IMR-90 (cell line): ENCODE results near the gene KLC1. TPM values are rescaled to one million over a fixed set of nuclear protein-coding genes. Genes with fewer than 3 reads are reported as not detected.

ENCODE experiments used
- ATAC-seq: fragments of 200-7000 bp; cut with Tn5 transposase; 2 replicates; pipeline ENCODE4 v1.9.1; 2020; ENCODE audit warnings: low read depth, mild to moderate bottlenecking, moderate library complexity
- BruUV-seq: library from RNA; stranded (reverse); fragments of 400-500 nt; replicated peaks from 2 replicates; lab custom pipeline; 2021; lab: Mats Ljungman, UMichigan
- CTCF ChIA-PET: fragments of 300-600 bp; formaldehyde crosslinking; extraction: SDS; loops from one replicate; lab custom pipeline; 2021; ENCODE audit warnings: antibody characterized with exemption; lab: Yijun Ruan, JAX
- POLR2A ChIA-PET: fragments of 300-600 bp; sonication (Branson Sonifier 250); formaldehyde crosslinking; loops from one replicate; lab custom pipeline; 2022; ENCODE audit warnings: antibody characterized with exemption; ENCODE audit not compliant: unreplicated experiment; lab: Charles Lee
- DNase-seq: peaks from one replicate; pipeline ENCODE4 v3.0.0; 2013
- H2AFZ ChIP-seq: replicated peaks from 2 replicates; pipeline ENCODE3; 2013; ENCODE audit warnings: low read length, mild to moderate bottlenecking; ENCODE audit not compliant: poor library complexity
- H2AK5ac ChIP-seq: 2 replicates; pipeline ENCODE4 v1.6.1; 2013; ENCODE audit warnings: low read depth, low read length, inconsistent platforms
- H2AK9ac ChIP-seq: replicated peaks from 2 replicates; pipeline ENCODE3; 2013; ENCODE audit warnings: mild to moderate bottlenecking, low read depth, low read length, moderate library complexity; ENCODE audit not compliant: poor library complexity
- H2BK120ac ChIP-seq: 2 replicates; pipeline ENCODE4 v1.6.1; 2013; ENCODE audit warnings: low read depth, low read length, inconsistent platforms
- H2BK15ac ChIP-seq: 3 replicates; pipeline ENCODE4 v1.6.1; 2013; ENCODE audit warnings: low read depth, low read length, inconsistent platforms
- H2BK20ac ChIP-seq: 2 replicates; pipeline ENCODE4 v1.6.1; 2013; ENCODE audit warnings: low read depth, mild to moderate bottlenecking, inconsistent platforms, low read length, moderate library complexity
- H2BK5ac ChIP-seq: 2 replicates; pipeline ENCODE4 v1.6.1; 2013; ENCODE audit warnings: mild to moderate bottlenecking, low read depth, low read length, inconsistent platforms; ENCODE audit not compliant: poor library complexity, severe bottlenecking
- H3K14ac ChIP-seq: replicated peaks from 2 replicates; pipeline ENCODE4 v1.6.1; 2013; ENCODE audit warnings: low read depth, low read length, inconsistent platforms
- H3K18ac ChIP-seq: 2 replicates; pipeline ENCODE4 v1.6.1; 2013; ENCODE audit warnings: low read depth, low read length, control low read depth
- H3K23ac ChIP-seq: 2 replicates; pipeline ENCODE4 v1.6.1; 2013; ENCODE audit warnings: low read depth, low read length, inconsistent platforms
- H3K27ac ChIP-seq: 2 replicates; pipeline ENCODE4 v1.5.1; 2013; ENCODE audit warnings: mild to moderate bottlenecking, control low read depth, low read length; ENCODE audit not compliant: insufficient read depth
- H3K27me3 ChIP-seq: 2 replicates; pipeline ENCODE4 v1.6.1; 2013; ENCODE audit warnings: low read length; ENCODE audit not compliant: control insufficient read depth, insufficient read depth
- H3K36me3 ChIP-seq: 2 replicates; pipeline ENCODE4 v1.6.1; 2013; ENCODE audit warnings: low read length, mixed read lengths; ENCODE audit not compliant: control insufficient read depth, insufficient read depth
- H3K4ac ChIP-seq: 2 replicates; pipeline ENCODE4 v1.6.1; 2013; ENCODE audit warnings: low read depth, low read length, inconsistent platforms
- H3K4me1 ChIP-seq: 2 replicates; pipeline ENCODE4 v1.6.1; 2013; ENCODE audit warnings: low read length, mixed read lengths; ENCODE audit not compliant: control insufficient read depth, insufficient read depth
- H3K4me2 ChIP-seq: 2 replicates; pipeline ENCODE4 v1.6.1; 2013; ENCODE audit warnings: low read depth, mild to moderate bottlenecking, control low read depth, low read length, moderate library complexity
- H3K4me3 ChIP-seq: 2 replicates; pipeline ENCODE4 v1.5.1; 2013; ENCODE audit warnings: low read depth, mild to moderate bottlenecking, control low read depth, low read length, moderate library complexity; ENCODE audit not compliant: insufficient read depth
- H3K56ac ChIP-seq: 2 replicates; pipeline ENCODE4 v1.6.1; 2013; ENCODE audit warnings: low read length, inconsistent platforms; ENCODE audit not compliant: insufficient read depth; ENCODE audit errors: extremely low read depth
- H3K79me1 ChIP-seq, 2 experiments: 2 replicates each; pipeline ENCODE4 v1.6.1; 2013; ENCODE audit warnings: low read length in 2 of 2, inconsistent platforms in 1 of 2, low read depth in 1 of 2
- H3K9ac ChIP-seq: 2 replicates; pipeline ENCODE4 v1.6.1; 2013; ENCODE audit warnings: low read depth, low read length, control low read depth
- H3K9me1 ChIP-seq: 2 replicates; pipeline ENCODE4 v1.6.1; 2013; ENCODE audit warnings: low read length, inconsistent platforms; ENCODE audit not compliant: insufficient read depth
- H3K9me3 ChIP-seq: 2 replicates; pipeline ENCODE4 v1.6.1; 2013; ENCODE audit warnings: low read length; ENCODE audit not compliant: control insufficient read depth, insufficient read depth
- H4K20me1 ChIP-seq: 2 replicates; pipeline ENCODE4 v1.6.1; 2013; ENCODE audit warnings: low read length, inconsistent platforms; ENCODE audit not compliant: insufficient read depth
- H4K5ac ChIP-seq: 2 replicates; pipeline ENCODE4 v1.6.1; 2013; ENCODE audit warnings: mild to moderate bottlenecking, low read depth, low read length, control low read depth
- H4K8ac ChIP-seq, 2 experiments: 2 replicates each; pipeline ENCODE4 v1.6.1; 2013; ENCODE audit warnings: low read depth in 2 of 2, low read length in 2 of 2, control low read depth in 1 of 2, inconsistent platforms in 1 of 2
- H4K91ac ChIP-seq: 2 replicates; pipeline ENCODE4 v1.6.1; 2013; ENCODE audit warnings: low read depth, low read length, inconsistent platforms; ENCODE audit not compliant: insufficient read depth
- BHLHE40 ChIP-seq: fragments of 150-350 bp; IDR thresholded peaks from 2 replicates; pipeline ENCODE4 v1.6.1; 2016; ENCODE audit warnings: mild to moderate bottlenecking, low read depth, low read length
- CEBPB ChIP-seq: IDR thresholded peaks from 2 replicates; pipeline ENCODE4 v1.6.1; 2012; ENCODE audit warnings: low read depth, low read length, improper control_type of control experiment
- FOS ChIP-seq: fragments of 150-350 bp; IDR thresholded peaks from 2 replicates; pipeline ENCODE4 v1.6.1; 2016; ENCODE audit warnings: low read depth, low read length
- MAFK ChIP-seq: IDR thresholded peaks from 2 replicates; pipeline ENCODE4 v1.6.1; 2012; ENCODE audit warnings: low read depth, low read length, improper control_type of control experiment
- MAZ ChIP-seq: IDR thresholded peaks from 2 replicates; pipeline ENCODE4 v1.6.1; 2012; ENCODE audit warnings: low read depth, mild to moderate bottlenecking, low read length, improper control_type of control experiment, moderate library complexity, borderline replicate concordance
- MXI1 ChIP-seq: IDR thresholded peaks from 2 replicates; pipeline ENCODE4 v1.6.1; 2012; ENCODE audit warnings: low read depth, mild to moderate bottlenecking, low read length, moderate library complexity, borderline replicate concordance
- NFE2L2 ChIP-seq: fragments of 150-350 bp; IDR thresholded peaks from 2 replicates; pipeline ENCODE4 v1.6.1; 2016; ENCODE audit warnings: low read depth, mild to moderate bottlenecking, low read length
- POLR2A ChIP-seq: IDR thresholded peaks from 2 replicates; pipeline ENCODE4 v1.6.1; 2012; ENCODE audit warnings: mild to moderate bottlenecking, low read depth, low read length
- RCOR1 ChIP-seq: IDR thresholded peaks from 2 replicates; pipeline ENCODE4 v1.6.1; 2012; ENCODE audit warnings: mild to moderate bottlenecking, low read length, improper control_type of control experiment; ENCODE audit not compliant: insufficient replicate concordance
- WGBS, 2 experiments: methylation state at CpG; one replicate each; pipeline versions ENCODE4 v1.1.5 to v1.1.7; 2013; ENCODE audit warnings: missing lambda C conversion rate in 2 of 2; ENCODE audit not compliant: insufficient read length in 1 of 2; ENCODE audit errors: extremely low coverage in 2 of 2; 5-methylcytosine and 5-hydroxymethylcytosine counted together
- dilution Hi-C: fragments of 300-500 bp; cut with HindIII; formaldehyde crosslinking; loops from one replicate; pipeline ENCODE4 v1.14.3; 2018; ENCODE audit warnings: low sequenced_read_pairs; ENCODE audit not compliant: unreplicated experiment
- in situ Hi-C: fragments of 300-500 bp; cut with MboI; formaldehyde crosslinking; loops from 3 replicates; pipeline ENCODE4 v1.14.3; 2019; ENCODE audit warnings: low sequenced_read_pairs, inconsistent platforms, mixed read lengths
- intact Hi-C: fragments of 100-400 bp; cut with micrococcal nuclease; formaldehyde crosslinking; loops from 2 replicates; pipeline ENCODE4 v1.10.0; 2022
- polyA plus RNA-seq, 3 experiments: library from polyadenylated mRNA; depleted of rRNA; stranded (reverse); fragments of >200 nt; gene quantifications; 2 replicates each; pipeline ENCODE4 v1.2.3, GENCODE V29; 2012; ENCODE audit warnings: low replicate concordance in 1 of 3
- total RNA-seq: library from RNA; depleted of rRNA; stranded (reverse); fragments of >200 nt; gene quantifications from 2 replicates; pipeline ENCODE4 v1.2.3, GENCODE V29; 2012
- TF ChIP-seq, protein P1 (sequence below): fragments of 150-350 bp; IDR thresholded peaks from 2 replicates; pipeline ENCODE4 v1.6.1; 2017; ENCODE audit warnings: mild to moderate bottlenecking, antibody characterized with exemption, low read length, low read depth
- TF ChIP-seq, protein P2 (sequence below): conservative IDR thresholded peaks from 2 replicates; pipeline ENCODE4 v1.5.1; 2012; ENCODE audit warnings: mild to moderate bottlenecking, low read depth, low read length, improper control_type of control experiment
- TF ChIP-seq, protein P3 (sequence below): fragments of 150-350 bp; IDR thresholded peaks from 2 replicates; pipeline ENCODE4 v1.6.1; 2016; ENCODE audit warnings: low read depth, mild to moderate bottlenecking, low read length, moderate library complexity, borderline replicate concordance

Gene KLC1
- total and polyA plus RNA-seq, 2 of the 4 experiments (the other 2 are of a cell fraction) = 101 to 157 TPM

DNA sequence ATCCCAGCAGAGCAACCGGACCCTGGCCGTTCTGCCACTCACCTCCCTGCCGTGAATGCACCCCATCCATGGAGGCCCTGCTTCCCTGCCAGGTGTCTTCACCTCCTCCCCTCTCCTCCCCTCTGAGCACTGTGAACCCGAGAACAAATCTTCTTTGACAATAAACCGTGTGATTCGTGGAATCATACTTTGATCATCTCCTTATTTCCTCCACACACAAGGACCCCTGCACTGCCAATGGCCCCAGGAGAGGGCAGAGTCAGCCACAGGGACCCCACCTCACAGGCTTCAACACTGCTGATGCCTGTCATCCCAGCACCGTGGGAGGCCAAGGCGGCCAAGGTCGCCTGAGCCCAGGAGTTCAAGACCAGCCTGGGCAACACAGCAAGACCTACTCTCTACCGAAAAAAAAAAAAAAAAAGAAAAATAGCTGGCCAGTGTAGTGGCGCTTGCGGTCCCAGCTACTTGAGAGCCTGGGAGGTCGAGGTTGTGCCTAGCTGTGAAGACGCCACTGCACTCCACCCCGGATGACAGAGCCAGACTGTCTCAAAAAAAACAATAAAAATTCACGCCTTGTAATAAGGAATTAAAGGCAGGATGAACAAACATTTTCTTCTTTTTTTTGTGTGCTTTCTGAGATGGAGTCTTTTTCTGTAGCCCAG, 85.2 kb downstream of the KLC1 start:
- Histone ChIP-seq H3K56ac (no peak overlapping the region), H3K14ac (no peak overlapping the region), H3K9me3 (no peaks in the 10 kb centered on the region), H2BK120ac (no peak overlapping the region), H4K20me1 (peaks cover 32% of the 10 kb centered on the region), H2BK5ac (no peak overlapping the region), H2BK20ac (no peak overlapping the region), H2AK5ac (no peak overlapping the region), H3K27me3 (no peaks in the 10 kb centered on the region), H4K91ac (no peak overlapping the region), H3K4ac (no peak overlapping the region), H2AK9ac (no peak overlapping the region), H3K9me1 (peaks cover 4% of the 10 kb centered on the region), H3K4me2 (peak overlapping the region; percentile 37), H3K36me3 (peaks cover 4% of the 10 kb centered on the region; the same call in 1 of the 2 replicates), H3K9ac (no peak overlapping the region), H3K23ac (0 out of 2 replicates have a peak overlapping the region, but pooled peaks have one; percentile 33), H3K27ac (no peak overlapping the region), H4K8ac (peak overlapping the region in 1 of 2 experiments; percentile 35; a peak in 1 of 4 replicates), H3K4me1 (peaks cover 10% of the 10 kb centered on the region), H2AFZ (no peak overlapping the region), H4K5ac (no peak overlapping the region), H3K4me3 (no peak overlapping the region), H3K18ac (no peak overlapping the region), H2BK15ac (no peak overlapping the region), H3K79me1 (peaks cover 28 to 75% of the 10 kb centered on the region in 2 experiments)
- intact Hi-C loops (no loop called here), dilution Hi-C loops (no loop called here), in situ Hi-C loops (no loop called here)
- TF ChIP-seq MXI1 (no peak), POLR2A (no peak), CEBPB (no peak), MAFK (no peak), RCOR1 (no peak), NFE2L2 (no peak), BHLHE40 (no peak), MAZ (no peak), FOS (no peak)
- TF ChIP-seq, protein P1, sequence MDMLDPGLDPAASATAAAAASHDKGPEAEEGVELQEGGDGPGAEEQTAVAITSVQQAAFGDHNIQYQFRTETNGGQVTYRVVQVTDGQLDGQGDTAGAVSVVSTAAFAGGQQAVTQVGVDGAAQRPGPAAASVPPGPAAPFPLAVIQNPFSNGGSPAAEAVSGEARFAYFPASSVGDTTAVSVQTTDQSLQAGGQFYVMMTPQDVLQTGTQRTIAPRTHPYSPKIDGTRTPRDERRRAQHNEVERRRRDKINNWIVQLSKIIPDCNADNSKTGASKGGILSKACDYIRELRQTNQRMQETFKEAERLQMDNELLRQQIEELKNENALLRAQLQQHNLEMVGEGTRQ = no peak
- TF ChIP-seq, protein P2, sequence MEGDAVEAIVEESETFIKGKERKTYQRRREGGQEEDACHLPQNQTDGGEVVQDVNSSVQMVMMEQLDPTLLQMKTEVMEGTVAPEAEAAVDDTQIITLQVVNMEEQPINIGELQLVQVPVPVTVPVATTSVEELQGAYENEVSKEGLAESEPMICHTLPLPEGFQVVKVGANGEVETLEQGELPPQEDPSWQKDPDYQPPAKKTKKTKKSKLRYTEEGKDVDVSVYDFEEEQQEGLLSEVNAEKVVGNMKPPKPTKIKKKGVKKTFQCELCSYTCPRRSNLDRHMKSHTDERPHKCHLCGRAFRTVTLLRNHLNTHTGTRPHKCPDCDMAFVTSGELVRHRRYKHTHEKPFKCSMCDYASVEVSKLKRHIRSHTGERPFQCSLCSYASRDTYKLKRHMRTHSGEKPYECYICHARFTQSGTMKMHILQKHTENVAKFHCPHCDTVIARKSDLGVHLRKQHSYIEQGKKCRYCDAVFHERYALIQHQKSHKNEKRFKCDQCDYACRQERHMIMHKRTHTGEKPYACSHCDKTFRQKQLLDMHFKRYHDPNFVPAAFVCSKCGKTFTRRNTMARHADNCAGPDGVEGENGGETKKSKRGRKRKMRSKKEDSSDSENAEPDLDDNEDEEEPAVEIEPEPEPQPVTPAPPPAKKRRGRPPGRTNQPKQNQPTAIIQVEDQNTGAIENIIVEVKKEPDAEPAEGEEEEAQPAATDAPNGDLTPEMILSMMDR = no peak
- TF ChIP-seq, protein P3, sequence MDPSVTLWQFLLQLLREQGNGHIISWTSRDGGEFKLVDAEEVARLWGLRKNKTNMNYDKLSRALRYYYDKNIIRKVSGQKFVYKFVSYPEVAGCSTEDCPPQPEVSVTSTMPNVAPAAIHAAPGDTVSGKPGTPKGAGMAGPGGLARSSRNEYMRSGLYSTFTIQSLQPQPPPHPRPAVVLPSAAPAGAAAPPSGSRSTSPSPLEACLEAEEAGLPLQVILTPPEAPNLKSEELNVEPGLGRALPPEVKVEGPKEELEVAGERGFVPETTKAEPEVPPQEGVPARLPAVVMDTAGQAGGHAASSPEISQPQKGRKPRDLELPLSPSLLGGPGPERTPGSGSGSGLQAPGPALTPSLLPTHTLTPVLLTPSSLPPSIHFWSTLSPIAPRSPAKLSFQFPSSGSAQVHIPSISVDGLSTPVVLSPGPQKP = no peak
- POLR2A ChIA-PET = no interaction called here
- BruUV-seq = no TSS peak
- no peak for ATAC-seq
- no peak for DNase-seq
- CTCF ChIA-PET = no interaction called here
- WGBS, 2 experiments = 58% methylated on average over 5 of the region's 16 CpGs; no CpG with 5 or more reads in 1 of the 2 experiments
